OCI-LY7 (cell line): ENCODE results near the gene RAP2B.

Source experiments
- EZH2phosphoT487 ChIP-seq: fragments of 200-600 bp; sonication (generic); IDR thresholded peaks from 2 replicates; pipeline ENCODE4 v1.6.1; 2018; ENCODE audit warnings: low read depth, borderline replicate concordance, mild to moderate bottlenecking, mixed run types, antibody characterized with exemption, low read length, moderate library complexity, mixed read lengths
- TF ChIP-seq, protein P1 (sequence below): fragments of 200-600 bp; sonication (generic); conservative IDR thresholded peaks from 2 replicates; pipeline ENCODE4 v1.5.1; 2014; ENCODE audit warnings: mild to moderate bottlenecking, antibody characterized with exemption, low read length, moderate library complexity, mixed read lengths

DNA sequence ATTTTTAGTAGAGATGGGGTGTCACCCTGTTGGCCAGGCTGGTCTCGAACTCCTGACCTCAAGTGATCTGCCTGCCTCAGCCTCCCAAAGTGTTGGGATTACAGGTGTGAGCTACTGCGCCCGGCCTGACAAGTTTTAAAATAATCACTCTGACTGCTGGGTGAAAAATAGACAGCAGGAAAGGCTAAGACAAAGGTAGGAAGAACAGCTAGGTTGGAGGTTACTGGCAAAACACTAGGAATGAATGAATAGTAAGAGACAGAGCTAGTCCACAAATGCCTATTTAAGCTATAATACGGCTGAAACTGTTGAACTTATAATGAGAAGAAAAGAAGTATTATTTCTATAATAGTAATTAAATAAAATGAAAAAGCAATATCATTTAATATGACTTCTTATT lies 46.7 kb upstream of the RAP2B start:
- TF ChIP-seq, protein P1, sequence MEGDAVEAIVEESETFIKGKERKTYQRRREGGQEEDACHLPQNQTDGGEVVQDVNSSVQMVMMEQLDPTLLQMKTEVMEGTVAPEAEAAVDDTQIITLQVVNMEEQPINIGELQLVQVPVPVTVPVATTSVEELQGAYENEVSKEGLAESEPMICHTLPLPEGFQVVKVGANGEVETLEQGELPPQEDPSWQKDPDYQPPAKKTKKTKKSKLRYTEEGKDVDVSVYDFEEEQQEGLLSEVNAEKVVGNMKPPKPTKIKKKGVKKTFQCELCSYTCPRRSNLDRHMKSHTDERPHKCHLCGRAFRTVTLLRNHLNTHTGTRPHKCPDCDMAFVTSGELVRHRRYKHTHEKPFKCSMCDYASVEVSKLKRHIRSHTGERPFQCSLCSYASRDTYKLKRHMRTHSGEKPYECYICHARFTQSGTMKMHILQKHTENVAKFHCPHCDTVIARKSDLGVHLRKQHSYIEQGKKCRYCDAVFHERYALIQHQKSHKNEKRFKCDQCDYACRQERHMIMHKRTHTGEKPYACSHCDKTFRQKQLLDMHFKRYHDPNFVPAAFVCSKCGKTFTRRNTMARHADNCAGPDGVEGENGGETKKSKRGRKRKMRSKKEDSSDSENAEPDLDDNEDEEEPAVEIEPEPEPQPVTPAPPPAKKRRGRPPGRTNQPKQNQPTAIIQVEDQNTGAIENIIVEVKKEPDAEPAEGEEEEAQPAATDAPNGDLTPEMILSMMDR = no peak
- no peak for TF ChIP-seq EZH2phosphoT487
